Stimulated activated CD4-positive, alpha-beta T cell treated with anti-CD3 and anti-CD28 coated beads, Interleukin-4, amount 100 ng/mL, for 1 hour (primary cell): ENCODE results near the gene CREB5.
"Not testable (repeated sequence)": the region's sequence is repeated elsewhere in the genome, so short reads cannot be mapped to it uniquely, and the experiment has no call there.

ENCODE experiments used
- DNase-seq: peaks from one replicate; pipeline ENCODE4 v3.0.0-alpha.2; 2020

The CREB5 gene

DNA sequence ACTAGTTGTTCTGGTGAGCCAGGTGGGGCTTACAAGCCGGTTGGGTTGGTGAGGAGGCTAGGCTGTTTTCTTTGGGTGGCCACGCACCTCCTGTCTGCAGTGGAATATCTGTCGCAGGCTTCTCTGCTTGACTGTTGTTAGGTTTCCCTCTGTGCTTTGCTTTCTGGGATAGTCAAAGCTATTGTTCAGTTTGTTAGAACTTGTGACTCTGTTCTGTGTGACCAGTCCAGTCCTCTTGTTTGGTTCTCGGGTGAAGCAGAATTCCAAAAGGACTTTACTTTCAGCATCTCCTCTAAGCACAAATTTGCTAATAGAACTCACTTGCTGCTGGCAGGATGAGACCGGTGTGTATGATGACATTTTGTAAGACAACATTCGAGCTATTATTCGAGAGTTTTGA, 105.3 kb downstream of the CREB5 start:
- DNase-seq = no peak

- DNase-seq = no peak
These were observed 108.0 kb downstream of the CREB5 start for GRCh38 chr7:28520074-28521015.

DNA sequence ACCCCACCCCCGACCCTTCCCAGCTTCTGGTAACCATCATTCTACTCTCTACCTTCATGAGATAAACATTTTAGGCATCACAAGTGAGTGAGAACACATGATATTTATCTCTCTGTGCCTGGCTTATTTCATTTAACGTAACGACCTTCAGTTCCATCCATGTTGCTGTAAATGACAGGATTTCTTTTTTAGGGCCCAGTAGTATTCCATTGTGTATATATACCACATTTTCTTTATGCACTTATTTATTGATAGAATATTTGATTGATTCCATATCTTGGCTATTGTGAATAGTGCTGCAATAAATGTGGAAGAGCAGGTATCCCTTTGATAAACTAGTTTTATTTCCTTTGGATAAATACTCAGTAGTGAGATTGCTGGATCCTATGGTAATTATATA, 112.7 kb downstream of the CREB5 start:
- no peak for DNase-seq

DNA sequence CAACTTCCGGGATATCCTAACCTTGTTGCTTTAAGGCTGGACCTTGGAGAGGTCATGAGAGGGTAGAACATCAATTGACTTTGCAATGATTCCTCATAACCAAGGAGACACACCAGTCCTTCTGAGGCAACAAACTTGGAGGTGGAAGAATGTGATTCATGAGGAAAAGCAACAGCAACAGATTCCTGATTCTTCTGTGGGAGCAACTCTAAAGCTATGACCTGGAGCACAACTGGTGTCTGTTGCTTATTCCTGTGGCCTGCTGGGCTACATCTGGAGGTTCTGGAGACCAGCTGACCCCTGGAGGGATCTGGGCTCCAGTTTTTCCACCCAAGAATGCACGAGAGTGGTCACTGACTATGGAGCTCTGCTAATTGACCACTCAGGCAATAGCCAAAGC, 116.6 kb downstream of the CREB5 start:
- no peak for DNase-seq

GRCh38 chr7:28529755-28530154, 117.4 kb downstream of the CREB5 start:
- DNase-seq = no peak

DNA sequence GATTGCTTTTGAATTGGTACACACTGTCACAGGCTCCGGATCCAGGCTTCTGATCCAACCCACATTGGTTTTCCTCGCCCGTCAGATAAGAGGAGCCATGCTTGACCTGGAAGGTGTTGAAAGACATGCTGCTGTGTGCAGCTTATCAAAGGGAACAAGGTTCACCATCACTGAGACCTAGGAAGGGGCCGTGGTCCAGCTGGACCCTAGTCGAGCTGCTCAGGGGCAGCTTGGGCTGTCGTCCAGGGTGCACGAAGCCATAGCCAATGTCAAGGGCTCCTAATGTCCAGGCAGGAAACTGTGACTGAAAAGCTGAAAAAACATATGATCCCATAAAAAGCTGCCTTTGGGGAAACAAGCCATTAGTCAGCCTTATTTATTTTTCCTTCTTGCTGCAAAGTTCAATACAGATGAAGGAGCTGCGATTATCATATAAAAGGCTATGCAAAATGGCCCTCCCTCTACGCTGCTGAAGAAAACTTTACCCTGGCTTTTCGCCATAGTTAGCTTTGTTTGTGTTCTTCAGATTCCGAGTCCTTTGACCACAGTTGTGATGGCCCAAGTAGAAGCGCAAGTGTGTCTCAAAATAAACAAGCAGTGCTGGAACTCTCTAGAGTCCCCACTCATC, 118.0 kb downstream of the CREB5 start:
- no peak for DNase-seq

GRCh38 chr7:28530803-28531175, 118.5 kb downstream of the CREB5 start:
- no peak for DNase-seq

GRCh38 chr7:28531291-28531690, 119.0 kb downstream of the CREB5 start:
- no peak for DNase-seq

DNA sequence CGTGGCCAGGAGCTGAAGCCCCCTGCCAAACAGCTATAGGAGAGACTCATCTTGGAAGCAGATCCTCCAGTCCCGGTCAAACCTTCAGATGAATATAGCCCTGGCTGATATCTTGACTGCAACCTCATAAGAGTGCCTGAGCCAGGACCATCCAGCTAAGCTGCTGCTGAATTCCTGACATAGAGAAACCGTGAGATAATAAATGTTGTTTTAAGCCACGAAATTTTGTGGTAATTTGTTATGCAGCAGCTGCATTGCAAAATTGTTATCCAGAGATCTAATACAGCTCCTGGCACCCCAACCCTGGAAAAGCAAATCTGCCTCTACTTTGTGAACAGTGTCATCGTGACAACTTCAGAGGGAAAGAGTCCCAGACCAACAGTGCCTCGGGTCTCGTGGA, 119.9 kb downstream of the CREB5 start:
- no peak for DNase-seq

DNA sequence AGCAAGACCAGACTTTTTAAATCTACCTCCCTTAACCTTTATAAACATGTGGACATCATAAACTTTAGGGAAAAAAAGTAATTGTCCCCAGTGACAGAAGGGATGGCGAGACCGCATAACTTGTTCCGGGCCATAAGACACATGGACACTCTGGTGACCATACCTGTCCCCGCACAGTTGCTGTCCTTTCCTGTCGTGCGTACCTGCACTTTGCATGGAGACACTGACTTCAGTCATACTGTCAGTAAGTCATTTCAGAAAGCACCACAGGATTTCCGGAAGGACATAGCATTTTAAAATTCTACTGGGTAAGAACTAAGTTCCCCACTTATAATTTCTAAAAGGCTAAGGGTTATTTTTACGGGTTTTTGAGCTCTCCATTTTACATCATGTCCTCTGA, 120.9 kb downstream of the CREB5 start:
- no peak for DNase-seq

DNA sequence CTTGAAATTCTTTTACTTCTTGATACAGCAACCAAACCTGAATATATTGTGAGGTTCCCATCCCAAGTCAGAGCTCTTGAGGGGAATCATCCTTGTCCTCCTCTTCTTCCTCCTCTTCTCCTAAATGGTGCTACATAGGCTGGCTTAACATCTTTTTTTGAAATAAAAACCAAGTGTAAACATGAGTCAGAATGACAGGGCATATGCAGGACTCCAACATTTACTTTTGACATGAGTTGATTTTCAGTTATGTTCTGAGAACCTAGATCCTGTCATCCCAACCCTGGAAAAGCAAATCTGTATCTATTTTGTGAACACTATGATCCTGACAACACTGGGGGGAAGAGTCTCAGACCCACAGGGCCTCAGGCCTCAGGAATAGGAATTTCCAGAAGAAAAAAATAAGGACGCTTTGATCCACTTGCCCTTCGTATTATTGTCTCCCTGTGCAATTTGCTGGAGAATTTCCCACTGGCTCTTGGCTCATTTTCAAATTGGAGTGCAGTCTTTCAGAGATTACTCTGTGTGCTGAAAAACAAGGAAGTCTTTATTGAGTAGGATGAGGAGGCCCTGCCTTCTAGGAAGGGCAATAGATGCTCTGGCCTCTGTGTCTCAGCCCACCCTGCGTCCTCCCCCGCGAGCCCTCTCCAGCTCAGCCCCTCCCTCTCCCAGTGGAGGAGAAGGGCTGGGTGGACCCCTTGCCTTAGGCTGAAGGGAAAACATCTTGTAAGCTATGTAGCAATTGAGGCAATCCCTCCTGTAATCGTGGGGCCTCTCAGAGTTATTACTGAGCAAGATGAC, 121.6 kb downstream of the CREB5 start:
- DNase-seq = no peak

- DNase-seq = no peak
These were observed 123.9 kb downstream of the CREB5 start for GRCh38 chr7:28536259-28536658.

GRCh38 chr7:28539289-28539981, 127.1 kb downstream of the CREB5 start:
- no peak for DNase-seq

GRCh38 chr7:28542410-28542809, 130.1 kb downstream of the CREB5 start:
- no peak for DNase-seq

DNA sequence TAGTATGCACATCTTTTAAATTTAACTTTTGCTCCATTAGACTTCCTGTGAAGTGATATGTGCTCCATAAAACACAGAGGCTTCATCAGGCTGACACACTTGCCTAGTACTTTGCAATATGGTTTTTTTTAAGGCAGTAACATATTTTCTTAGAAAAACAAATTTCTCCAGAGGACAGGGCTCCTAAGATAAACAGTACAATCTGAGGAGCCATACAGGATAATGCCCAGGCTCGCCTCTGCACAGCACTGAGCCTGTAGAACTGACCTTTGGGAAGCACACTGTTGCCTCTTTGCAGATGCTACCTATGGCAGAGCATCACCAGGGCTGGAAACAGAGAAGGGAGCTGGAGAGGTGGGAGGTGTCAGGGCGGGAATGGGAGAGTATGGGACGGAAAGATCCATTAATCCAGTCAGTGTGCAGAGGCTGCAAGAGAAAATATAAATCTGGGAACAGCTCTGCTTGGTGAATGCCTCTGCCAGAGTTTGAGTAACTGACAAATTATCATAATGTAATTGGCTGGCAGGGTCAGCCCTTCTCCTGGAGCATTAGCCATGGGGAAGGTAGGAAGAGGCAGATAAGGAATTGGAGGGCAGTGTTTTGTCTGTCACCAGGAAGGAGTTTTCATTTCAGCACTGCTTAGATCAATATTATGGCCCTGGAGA, 132.3 kb downstream of the CREB5 start:
- no peak for DNase-seq

DNA sequence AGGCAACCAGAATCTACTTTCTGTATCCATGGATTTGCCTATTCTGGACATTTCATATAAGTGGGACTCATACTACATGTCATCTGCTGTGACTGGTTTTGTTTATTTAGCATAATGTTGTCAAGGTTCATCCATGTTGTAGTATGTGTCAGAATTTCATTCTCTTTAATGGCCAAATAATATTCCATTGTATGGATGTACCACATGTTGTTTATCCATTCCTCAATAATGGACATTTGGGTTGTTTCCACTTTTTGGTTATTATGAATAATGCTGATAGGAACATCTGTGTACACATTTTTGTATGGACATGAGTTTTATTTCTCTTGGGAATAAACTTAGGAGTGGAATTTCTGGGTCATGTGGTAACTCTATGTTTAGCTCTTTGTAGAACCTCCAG, 133.7 kb downstream of the CREB5 start:
- DNase-seq = no peak

DNA sequence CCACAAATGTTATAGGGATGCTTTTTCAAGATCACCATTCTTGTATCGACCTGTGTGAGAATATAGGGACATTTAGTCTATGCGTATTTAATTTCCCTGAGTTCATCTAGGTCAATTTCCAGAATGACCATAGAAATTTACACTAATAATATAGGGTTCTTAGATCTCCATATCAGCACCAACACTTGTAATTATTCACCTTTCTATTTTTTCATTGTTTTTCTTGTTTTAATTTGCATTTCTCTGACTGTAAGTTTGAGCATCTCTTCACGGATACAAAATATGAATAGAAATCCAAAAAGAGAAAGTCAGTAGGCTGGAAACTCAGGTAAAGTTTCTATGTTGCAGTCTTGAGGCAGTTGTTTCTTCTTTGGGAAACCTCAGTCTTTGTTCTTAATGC, 134.8 kb downstream of the CREB5 start:
- no peak for DNase-seq

DNA sequence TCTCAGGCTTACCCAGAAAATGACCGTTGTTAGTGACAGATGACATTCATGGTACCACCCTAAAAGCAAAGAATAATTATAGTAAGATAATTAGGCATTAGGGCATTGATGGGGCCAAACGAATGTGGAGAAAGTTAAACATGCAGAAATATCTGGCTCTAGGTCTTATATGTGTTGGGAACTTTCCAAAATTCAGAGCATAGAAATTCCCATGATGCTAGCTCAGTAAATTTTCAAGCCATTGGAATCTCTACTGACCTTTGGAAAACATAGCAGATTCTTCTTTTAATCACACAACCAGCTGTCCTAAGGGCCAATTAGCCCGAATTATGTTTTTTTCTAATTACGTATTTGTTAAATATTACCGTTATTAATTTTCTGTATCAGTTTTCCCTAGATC, 136.1 kb downstream of the CREB5 start:
- no peak for DNase-seq

- DNase-seq = no peak
These were observed 137.7 kb downstream of the CREB5 start for GRCh38 chr7:28549998-28550397.

DNA sequence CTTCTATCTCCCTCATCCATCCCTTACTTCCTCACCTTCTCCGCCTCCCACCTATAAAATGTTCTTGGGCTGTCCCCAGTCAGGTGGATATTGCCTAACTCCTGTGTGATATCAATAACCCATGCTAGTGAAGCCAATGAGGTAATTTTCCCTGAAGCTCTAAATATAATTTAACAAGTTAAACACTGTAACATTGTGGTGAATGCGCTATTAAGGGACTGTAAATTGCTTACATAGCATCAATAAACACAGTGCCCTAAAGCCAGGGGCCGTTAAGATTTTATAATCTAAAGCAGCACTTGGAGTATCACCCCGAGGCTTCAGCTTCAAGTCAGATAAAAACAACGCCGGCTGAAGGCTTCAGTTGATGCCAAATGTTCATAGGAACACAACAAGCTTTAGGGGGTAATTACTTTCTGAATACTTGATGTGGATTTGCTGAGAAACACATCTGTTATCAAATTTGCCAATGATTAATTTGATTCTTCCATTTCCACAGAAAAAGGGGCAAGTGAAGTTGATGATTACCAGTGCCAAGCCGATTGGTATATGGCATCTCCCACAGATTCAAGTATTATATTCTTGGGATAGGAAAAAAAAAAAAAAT, 138.4 kb downstream of the CREB5 start:
- no peak for DNase-seq

- no peak for DNase-seq
These were observed 139.0 kb downstream of the CREB5 start for GRCh38 chr7:28551331-28551730.

- not testable (repeated sequence) for DNase-seq
These were observed 139.4 kb downstream of the CREB5 start for GRCh38 chr7:28551766-28552165.
